PFSK-1 (cell line): ENCODE data around the gene GRID1.

Experiments used
- FOXP2 ChIP-seq: optimal IDR thresholded peaks from 2 replicates; pipeline ENCODE3; 2011; ENCODE audit warnings: borderline replicate concordance, control low read depth, inconsistent platforms; ENCODE audit not compliant: insufficient read depth; ENCODE audit errors: extremely low read length, extremely low read depth
- POLR2AphosphoS5 ChIP-seq: IDR thresholded peaks from 2 replicates; pipeline ENCODE4 v1.6.1; 2012; ENCODE audit warnings: low read depth, mild to moderate bottlenecking, control low read depth, low read length, moderate library complexity
- SIN3A ChIP-seq: IDR thresholded peaks from 2 replicates; pipeline ENCODE4 v1.6.1; 2012; ENCODE audit warnings: mild to moderate bottlenecking, low read length, moderate library complexity, borderline replicate concordance; ENCODE audit not compliant: insufficient read depth
- TAF1 ChIP-seq: IDR thresholded peaks from 2 replicates; pipeline ENCODE4 v1.6.1; 2012; ENCODE audit warnings: low read length, control low read depth, borderline replicate concordance; ENCODE audit not compliant: insufficient read depth
- TF ChIP-seq, protein P1 (sequence below), 2 experiments: IDR thresholded peaks; 2 replicates each; pipeline versions ENCODE4 v1.6.1 to v1.8.0; 2011 to 2012; ENCODE audit warnings: low read depth in 2 of 2, low read length in 2 of 2, control low read depth in 1 of 2, inconsistent platforms in 1 of 2, mild to moderate bottlenecking in 1 of 2, moderate library complexity in 1 of 2; ENCODE audit not compliant: insufficient read depth in 1 of 2

DNA sequence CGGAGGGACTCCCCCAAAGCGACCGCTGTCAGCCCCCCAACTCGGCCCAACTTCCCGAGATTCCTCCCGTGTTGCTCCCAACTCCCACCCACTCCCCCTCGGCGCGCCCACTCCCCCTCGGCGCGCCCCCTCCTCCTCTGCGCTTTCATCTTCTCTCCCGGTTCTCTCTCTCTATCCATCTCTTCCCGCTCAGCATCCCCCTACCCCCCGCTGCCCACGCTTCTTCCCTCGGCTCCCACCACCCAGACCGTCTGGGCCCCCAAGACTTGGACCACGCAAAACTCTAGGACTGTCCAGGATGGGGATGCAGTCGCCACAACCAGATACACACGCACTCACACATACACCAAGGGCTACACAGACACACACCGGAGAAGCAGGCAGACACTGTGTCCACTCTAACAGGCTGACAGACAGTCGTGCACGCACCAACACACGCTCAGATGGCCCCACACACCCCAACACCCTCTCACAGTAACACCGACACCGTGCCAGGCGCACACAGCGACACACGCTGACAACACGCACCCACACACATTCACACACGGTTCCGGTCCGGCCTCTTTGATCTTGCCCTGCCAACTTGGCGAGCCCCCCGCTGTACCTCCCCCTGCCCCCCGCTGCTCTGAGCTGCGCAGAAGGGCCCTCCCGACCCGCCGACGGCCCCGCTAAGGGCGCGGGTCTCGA is 1.1 kb downstream of the GRID1 start:
- TF ChIP-seq SIN3A (no peak), POLR2AphosphoS5 (no peak), TAF1 (no peak), FOXP2 (no peak)
- TF ChIP-seq, protein P1, sequence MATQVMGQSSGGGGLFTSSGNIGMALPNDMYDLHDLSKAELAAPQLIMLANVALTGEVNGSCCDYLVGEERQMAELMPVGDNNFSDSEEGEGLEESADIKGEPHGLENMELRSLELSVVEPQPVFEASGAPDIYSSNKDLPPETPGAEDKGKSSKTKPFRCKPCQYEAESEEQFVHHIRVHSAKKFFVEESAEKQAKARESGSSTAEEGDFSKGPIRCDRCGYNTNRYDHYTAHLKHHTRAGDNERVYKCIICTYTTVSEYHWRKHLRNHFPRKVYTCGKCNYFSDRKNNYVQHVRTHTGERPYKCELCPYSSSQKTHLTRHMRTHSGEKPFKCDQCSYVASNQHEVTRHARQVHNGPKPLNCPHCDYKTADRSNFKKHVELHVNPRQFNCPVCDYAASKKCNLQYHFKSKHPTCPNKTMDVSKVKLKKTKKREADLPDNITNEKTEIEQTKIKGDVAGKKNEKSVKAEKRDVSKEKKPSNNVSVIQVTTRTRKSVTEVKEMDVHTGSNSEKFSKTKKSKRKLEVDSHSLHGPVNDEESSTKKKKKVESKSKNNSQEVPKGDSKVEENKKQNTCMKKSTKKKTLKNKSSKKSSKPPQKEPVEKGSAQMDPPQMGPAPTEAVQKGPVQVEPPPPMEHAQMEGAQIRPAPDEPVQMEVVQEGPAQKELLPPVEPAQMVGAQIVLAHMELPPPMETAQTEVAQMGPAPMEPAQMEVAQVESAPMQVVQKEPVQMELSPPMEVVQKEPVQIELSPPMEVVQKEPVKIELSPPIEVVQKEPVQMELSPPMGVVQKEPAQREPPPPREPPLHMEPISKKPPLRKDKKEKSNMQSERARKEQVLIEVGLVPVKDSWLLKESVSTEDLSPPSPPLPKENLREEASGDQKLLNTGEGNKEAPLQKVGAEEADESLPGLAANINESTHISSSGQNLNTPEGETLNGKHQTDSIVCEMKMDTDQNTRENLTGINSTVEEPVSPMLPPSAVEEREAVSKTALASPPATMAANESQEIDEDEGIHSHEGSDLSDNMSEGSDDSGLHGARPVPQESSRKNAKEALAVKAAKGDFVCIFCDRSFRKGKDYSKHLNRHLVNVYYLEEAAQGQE (IDR thresholded peaks at IDR 0.05; ENCODE audit: insufficient read depth in 1 of 2, low read depth in 2 of 2, low read length in 2 of 2): no peak
